H1 (cell line): ENCODE data around the gene GJA5. TPM values are rescaled to one million over a fixed set of nuclear protein-coding genes. Genes with fewer than 3 reads are reported as not detected.

Experiments used
- CTCF ChIA-PET: fragments of 300-600 bp; sonication (Branson Sonifier 250); formaldehyde crosslinking; loops from one replicate; lab custom pipeline; 2021; ENCODE audit not compliant: partially characterized antibody; lab: Charles Lee
- POLR2A ChIA-PET: fragments of 300-600 bp; sonication (Branson Sonifier 250); formaldehyde crosslinking; loops from one replicate; lab custom pipeline; 2021; ENCODE audit warnings: inconsistent platforms; ENCODE audit not compliant: partially characterized antibody; lab: Charles Lee
- DNase-seq, 2 experiments: peaks; one replicate each; pipeline versions ENCODE4 v3.0.0 to v3.0.0-alpha.2; 2010 to 2022; ENCODE audit warnings: low spot score in 2 of 2, low read depth in 1 of 2, mixed read lengths in 1 of 2
- FAIRE-seq: peaks from 2 replicates; lab custom pipeline; 2011; peaks lifted over from hg19 to GRCh38; lab: Jason Lieb, UNC
- H2AFZ ChIP-seq: 2 replicates; pipeline ENCODE4 v1.8.1; 2012; ENCODE audit warnings: low read length, inconsistent platforms
- H2AK5ac ChIP-seq: 2 replicates; pipeline ENCODE4 v1.6.1; 2013; ENCODE audit warnings: low read depth, low read length
- H2BK120ac ChIP-seq: replicated peaks from 2 replicates; pipeline ENCODE3; 2013; ENCODE audit warnings: low read depth, low read length, inconsistent platforms
- H2BK12ac ChIP-seq: 2 replicates; pipeline ENCODE4 v1.6.1; 2013; ENCODE audit warnings: low read depth, low read length
- H2BK15ac ChIP-seq: 2 replicates; pipeline ENCODE4 v1.6.1; 2013; ENCODE audit warnings: low read length
- H2BK20ac ChIP-seq: 2 replicates; pipeline ENCODE4 v1.6.1; 2013; ENCODE audit warnings: low read length
- H2BK5ac ChIP-seq: 2 replicates; pipeline ENCODE4 v1.6.1; 2013; ENCODE audit warnings: low read depth, low read length
- H3K14ac ChIP-seq: 2 replicates; pipeline ENCODE4 v1.6.1; 2013; ENCODE audit warnings: inconsistent platforms; ENCODE audit not compliant: insufficient read length
- H3K18ac ChIP-seq: 2 replicates; pipeline ENCODE4 v1.6.1; 2013; ENCODE audit warnings: low read length; ENCODE audit errors: extremely low read depth
- H3K23ac ChIP-seq: 2 replicates; pipeline ENCODE4 v1.6.1; 2013; ENCODE audit warnings: inconsistent platforms; ENCODE audit not compliant: insufficient read length
- H3K23me2 ChIP-seq: 2 replicates; pipeline ENCODE4 v1.6.1; 2013; ENCODE audit warnings: low read depth, low read length
- H3K27ac ChIP-seq: 2 replicates; pipeline ENCODE4 v1.6.1; 2011; ENCODE audit warnings: low read depth, low read length, inconsistent platforms
- H3K27me3 ChIP-seq, 4 experiments: replicated peaks in 1 of 4; 1 replicate in 1 of 4; 2 replicates in 3 of 4; pipeline versions ENCODE4 v1.6.1 to v1.8.1; 2011 to 2013; ENCODE audit warnings: low read length in 3 of 4, mild to moderate bottlenecking in 3 of 4, inconsistent platforms in 2 of 4, mixed read lengths in 2 of 4, moderate library complexity in 1 of 4; ENCODE audit not compliant: control insufficient read depth in 3 of 4, insufficient read depth in 3 of 4; ENCODE audit errors: extremely low read depth in 1 of 4
- H3K36me3 ChIP-seq, 4 experiments: 2 replicates each; pipeline versions ENCODE4 v1.6.1 to v1.8.1; 2011 to 2013; ENCODE audit warnings: mild to moderate bottlenecking in 4 of 4, low read length in 3 of 4, moderate library complexity in 2 of 4, control low read depth in 1 of 4, inconsistent platforms in 1 of 4; ENCODE audit not compliant: insufficient read depth in 4 of 4, control insufficient read depth in 2 of 4
- H3K4ac ChIP-seq: replicated peaks from 2 replicates; pipeline ENCODE3; 2013; ENCODE audit warnings: low read length, low read depth, mixed read lengths, inconsistent platforms; ENCODE audit not compliant: insufficient read length
- H3K4me1 ChIP-seq, 4 experiments: replicated peaks in 1 of 4; 1 replicate in 1 of 4; 2 replicates in 3 of 4; pipeline versions ENCODE4 v1.6.1 to v1.8.1; 2011 to 2013; ENCODE audit warnings: low read length in 3 of 4, inconsistent platforms in 2 of 4, mixed read lengths in 1 of 4; ENCODE audit not compliant: insufficient read depth in 4 of 4, control insufficient read depth in 3 of 4
- H3K4me2 ChIP-seq, 2 experiments: 2 replicates each; pipeline versions ENCODE4 v1.6.1 to v1.8.1; 2011 to 2013; ENCODE audit warnings: low read depth in 2 of 2, low read length in 2 of 2, control low read depth in 1 of 2, inconsistent platforms in 1 of 2, mild to moderate bottlenecking in 1 of 2; ENCODE audit not compliant: insufficient read depth in 1 of 2
- H3K4me3 ChIP-seq, 4 experiments: fragments of 200-600, 300-600 bp in 1 of 4; sonication (generic), shearing (Covaris generic), sonication (Bioruptor Twin) in 1 of 4; 2 replicates each; pipeline versions ENCODE4 v1.5.1 to v1.8.1; 2011 to 2016; ENCODE audit warnings: low read length in 4 of 4, low read depth in 3 of 4, control low read depth in 2 of 4, inconsistent platforms in 2 of 4, mild to moderate bottlenecking in 2 of 4, mixed read lengths in 1 of 4, moderate library complexity in 1 of 4; ENCODE audit not compliant: insufficient read depth in 2 of 4; ENCODE audit errors: extremely low read depth in 1 of 4
- H3K56ac ChIP-seq: replicated peaks from 2 replicates; pipeline ENCODE3; 2013; ENCODE audit warnings: low read depth, mild to moderate bottlenecking, mixed read lengths, low read length, inconsistent platforms; ENCODE audit not compliant: insufficient read length
- H3K79me1 ChIP-seq: 2 replicates; pipeline ENCODE4 v1.6.1; 2013; ENCODE audit warnings: low read depth, low read length, control low read depth
- H3K79me2 ChIP-seq, 2 experiments: 2 replicates each; pipeline versions ENCODE4 v1.6.1 to v1.8.1; 2012 to 2013; ENCODE audit warnings: low read length in 2 of 2, mild to moderate bottlenecking in 2 of 2, inconsistent platforms in 1 of 2; ENCODE audit not compliant: insufficient read depth in 2 of 2, control insufficient read depth in 1 of 2
- H3K9ac ChIP-seq, 4 experiments: replicated peaks in 1 of 4; 1 replicate in 1 of 4; 2 replicates in 3 of 4; pipeline versions ENCODE4 v1.6.1 to v1.8.1; 2011 to 2013; ENCODE audit warnings: low read depth in 3 of 4, low read length in 3 of 4, control low read depth in 2 of 4, mild to moderate bottlenecking in 2 of 4, moderate library complexity in 2 of 4, inconsistent platforms in 1 of 4; ENCODE audit errors: extremely low read depth in 1 of 4
- H3K9me3 ChIP-seq, 2 experiments: 2 replicates each; pipeline versions ENCODE4 v1.6.1 to v1.8.1; 2012 to 2013; ENCODE audit warnings: mild to moderate bottlenecking in 2 of 2, moderate library complexity in 2 of 2, control low read depth in 1 of 2, inconsistent platforms in 1 of 2, low read depth in 1 of 2, low read length in 1 of 2, mixed read lengths in 1 of 2; ENCODE audit not compliant: insufficient read depth in 2 of 2
- H4K20me1 ChIP-seq, 2 experiments: replicated peaks in 1 of 2; 2 replicates each; pipeline versions ENCODE3 to v1.8.1; 2011 to 2013; ENCODE audit warnings: inconsistent platforms in 2 of 2, low read length in 2 of 2, mild to moderate bottlenecking in 1 of 2; ENCODE audit not compliant: insufficient read depth in 2 of 2, control insufficient read depth in 1 of 2
- H4K5ac ChIP-seq: 2 replicates; pipeline ENCODE4 v1.6.1; 2013; ENCODE audit warnings: low read length, low read depth, mixed read lengths, inconsistent platforms; ENCODE audit not compliant: insufficient read length
- H4K8ac ChIP-seq: 2 replicates; pipeline ENCODE4 v1.8.0; 2013; ENCODE audit warnings: mild to moderate bottlenecking, moderate library complexity, low read length, inconsistent platforms; ENCODE audit not compliant: insufficient read depth; ENCODE audit errors: extremely low read depth
- H4K91ac ChIP-seq: replicated peaks from 2 replicates; pipeline ENCODE3; 2013; ENCODE audit warnings: low read length, mixed read lengths, inconsistent platforms; ENCODE audit not compliant: insufficient read length
- FOSL1 ChIP-seq: IDR thresholded peaks from 2 replicates; pipeline ENCODE4 v1.6.1; 2011; ENCODE audit warnings: mild to moderate bottlenecking, low read depth, low read length, moderate library complexity; ENCODE audit not compliant: insufficient read depth
- JUND ChIP-seq: IDR thresholded peaks from 2 replicates; pipeline ENCODE4 v1.6.1; 2011; ENCODE audit warnings: mild to moderate bottlenecking, improper control_type of control experiment, low read length
- YY1 ChIP-seq: IDR thresholded peaks from 2 replicates; pipeline ENCODE4 v1.6.1; 2011; ENCODE audit warnings: low read depth, mild to moderate bottlenecking, low read length
- WGBS, 2 experiments: shearing (Covaris generic) in 1 of 2; methylation state at CpG; one replicate each; pipeline versions ENCODE4 v1.1.6 to v1.1.7; 2013 to 2015; ENCODE audit warnings: low lambda C conversion rate in 2 of 2, mixed read lengths in 2 of 2, inconsistent platforms in 1 of 2, low coverage in 1 of 2, missing lambda C conversion rate in 1 of 2; ENCODE audit not compliant: insufficient replicate concordance in 2 of 2, insufficient coverage in 1 of 2, insufficient read length in 1 of 2; ENCODE audit errors: extremely low coverage in 1 of 2, missing lambda C conversion rate in 1 of 2; 5-methylcytosine and 5-hydroxymethylcytosine counted together
- polyA plus RNA-seq, 7 experiments: library from polyadenylated mRNA; depleted of rRNA in 3 of 7; stranded (reverse) in 5 of 7; unstranded in 2 of 7; fragments of >200 nt in 5 of 7; fragments of 200-250 nt in 2 of 7; gene quantifications; 1 replicate in 5 of 7; 2 replicates in 1 of 7; 4 replicates in 1 of 7; pipeline versions ENCODE4 v1.2.1 to v1.2.3, GENCODE V29; 2011 to 2013; ENCODE audit warnings: missing spikeins in 2 of 7, mixed read lengths in 2 of 7
- total RNA-seq: library from RNA; stranded (reverse); fragmentation: NEBNext Ultra II Directional; extraction: Animal tissue kit (Norgen Biotek cat#: 25700); gene quantifications from 2 replicates; pipeline ENCODE4 v1.2.1, GENCODE V29; 2021

GJA5 gene
- total and polyA plus RNA-seq, 2 of the 8 experiments (the other 6 are each of a cell fraction or from before 2014, with no cell fraction given), result 1.2 to 2.7 TPM

GRCh38 chr1:147772570-147772969 is 12.2 kb upstream of the GJA5 start:
- Histone ChIP-seq H3K23me2 (0 out of 2 replicates have a peak, but pooled peaks cover 3% of the 10 kb centered on the region), H2BK15ac (no peak overlapping the region; the same call in 1 of the 2 replicates), H3K4ac (no peak overlapping the region), H3K79me1 (no peaks in the 10 kb centered on the region), H2AK5ac (no peak overlapping the region), H4K8ac (no peak overlapping the region), H4K20me1 (no peaks in the 10 kb centered on the region), H4K5ac (no peak overlapping the region), H3K27me3 (peaks cover 0 to 2% (median 0%) of the 10 kb centered on the region in 4 experiments; a peak in 1 of 7 replicates), H3K9ac (no peak overlapping the region), H3K79me2 (no peaks in the 10 kb centered on the region), H2BK120ac (no peak overlapping the region), H3K23ac (no peak overlapping the region), H3K4me2 (peak overlapping the region in 1 of 2 experiments; percentile 61; a peak in 1 of 4 replicates), H3K56ac (no peak overlapping the region), H4K91ac (no peak overlapping the region), H3K36me3 (no peaks in the 10 kb centered on the region), H2BK20ac (no peak overlapping the region), H2BK12ac (no peak overlapping the region; the same call in 1 of the 2 replicates), H3K14ac (no peak overlapping the region), H3K27ac (no peak overlapping the region), H2AFZ (peak overlapping the region; percentile 79; the same call in 1 of the 2 replicates), H2BK5ac (no peak overlapping the region), H3K4me3 (peak overlapping the region in 1 of 4 experiments; percentile 44; a peak in 1 of 8 replicates), H3K9me3 (no peaks in the 10 kb centered on the region), H3K4me1 (peaks cover 0 to 9% (median 0%) of the 10 kb centered on the region in 4 experiments; a peak in 3 of 7 replicates), H3K18ac (no peak overlapping the region)
- DNase-seq (no peak), FAIRE-seq (no peak)
- POLR2A ChIA-PET, result no interaction called here
- CTCF ChIA-PET, result no interaction called here
- 89% methylated on average over 4 of the region's 4 CpGs; no CpG with 5 or more reads in 1 of the 2 experiments for WGBS, 2 experiments
- no peak for TF ChIP-seq YY1
- no peak for TF ChIP-seq JUND
- TF ChIP-seq FOSL1, result no peak
